Stimulated activated CD4-positive, alpha-beta T cell treated with anti-CD3 and anti-CD28 coated beads, Interleukin-1b, Interleukin-23, amount 100 ng/mL, for 1 hour (primary cell): ENCODE data around the gene LGALS13.

ENCODE experiments used
- DNase-seq, 2 donors: peaks; one replicate each; pipeline ENCODE4 v3.0.0-alpha.2; 2020; ENCODE audit warnings: low read depth in 2 of 2

Gene LGALS13, protein sequence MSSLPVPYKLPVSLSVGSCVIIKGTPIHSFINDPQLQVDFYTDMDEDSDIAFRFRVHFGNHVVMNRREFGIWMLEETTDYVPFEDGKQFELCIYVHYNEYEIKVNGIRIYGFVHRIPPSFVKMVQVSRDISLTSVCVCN

GRCh38 chr19:39602224-39602623 lies at the start of gene LGALS13:
Gene LGALS13, plus strand, starts transcription at chr19:39602524. Its CDS starts 45 bp downstream, at chr19:39602569.
- DNase-seq = no peak

- DNase-seq = no peak
Measured at GRCh38 chr19:39553082-39553652, 49.2 kb upstream of the LGALS13 start.

GRCh38 chr19:39554701-39555311 lies 47.5 kb upstream of the LGALS13 start:
- no peak for DNase-seq

DNA sequence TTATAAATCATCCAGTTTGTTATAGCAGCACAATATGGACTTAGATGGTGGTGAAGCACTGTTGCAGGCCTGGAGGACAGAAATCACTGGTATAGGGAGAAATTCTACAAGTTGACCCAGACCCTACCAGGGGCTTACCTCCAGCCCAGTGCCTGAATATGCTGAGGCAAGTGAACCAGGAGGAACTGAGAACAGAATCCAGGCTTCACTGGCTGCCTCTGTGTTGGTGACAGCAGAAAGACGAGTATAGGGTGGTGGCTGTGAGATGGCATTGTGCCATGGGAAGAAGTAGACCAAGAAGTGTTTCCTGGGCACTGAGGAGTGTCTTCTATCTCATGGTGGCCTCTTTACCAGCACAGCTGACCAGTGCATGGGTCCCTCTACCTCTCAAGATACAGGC lies 46.4 kb upstream of the LGALS13 start:
- DNase-seq = no peak

DNA sequence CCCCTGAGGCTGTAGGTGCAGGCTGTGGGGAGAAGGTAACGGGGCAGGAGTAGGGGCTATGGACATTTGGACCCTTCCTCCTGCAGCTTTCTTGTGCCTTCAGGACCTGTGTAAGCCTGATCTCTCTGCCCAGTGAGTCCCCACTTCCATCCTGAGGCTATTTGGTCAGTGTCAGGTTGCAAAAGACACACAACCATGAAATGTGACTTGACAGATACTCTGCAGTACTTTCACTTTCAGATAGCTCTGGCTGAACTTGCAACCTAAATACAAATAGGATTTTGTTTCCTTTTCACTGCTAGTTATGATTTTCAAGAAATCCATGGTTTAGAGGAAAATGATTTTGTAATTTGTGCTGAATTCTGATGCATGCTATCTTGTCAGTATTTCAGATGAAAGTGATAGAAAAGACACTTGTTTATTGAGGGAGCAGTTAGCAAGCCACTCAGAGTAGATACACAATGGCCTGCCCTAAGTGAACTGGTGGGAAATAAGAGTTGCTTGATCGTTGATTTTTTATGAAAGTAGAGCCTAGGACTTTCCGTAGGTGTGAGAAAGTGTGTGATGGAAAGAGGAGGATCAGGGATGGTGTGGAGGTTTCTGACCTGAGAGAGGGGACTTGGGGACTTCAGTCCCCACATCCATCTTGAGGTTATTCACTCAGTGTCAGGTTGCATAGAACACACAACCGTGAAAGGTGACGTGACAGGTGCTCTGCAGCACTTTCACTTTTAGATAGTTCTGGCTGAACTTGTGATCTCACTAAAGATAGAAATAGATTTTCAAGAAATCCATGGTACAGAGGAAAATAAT lies 44.3 kb upstream of the LGALS13 start:
- DNase-seq = no peak

DNA sequence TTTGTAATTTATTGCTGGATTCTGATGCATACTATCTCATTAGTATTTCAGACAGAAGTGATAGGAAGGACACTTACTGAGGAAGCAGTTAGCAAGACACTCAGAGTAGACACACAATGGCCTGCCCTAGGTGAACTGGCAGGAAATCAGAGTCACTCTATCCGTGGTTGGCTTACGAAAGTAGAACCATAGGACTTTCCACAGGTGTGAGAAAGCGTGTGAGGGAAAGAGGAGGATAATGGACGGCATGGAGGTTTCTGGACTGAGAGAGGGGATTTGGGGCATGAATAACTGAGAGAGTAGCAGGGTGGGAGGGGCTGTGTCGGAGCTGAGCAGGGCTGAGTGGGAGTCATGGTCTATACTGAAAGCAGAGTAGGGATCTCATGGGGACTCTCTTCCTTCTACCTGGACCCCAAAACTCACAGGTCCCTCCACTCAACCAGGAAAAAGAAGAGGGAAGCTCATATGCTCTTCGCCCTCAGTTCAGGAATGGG lies 43.7 kb upstream of the LGALS13 start:
- DNase-seq = no peak

GRCh38 chr19:39563408-39563807 lies 38.9 kb upstream of the LGALS13 start:
- no peak for DNase-seq

DNA sequence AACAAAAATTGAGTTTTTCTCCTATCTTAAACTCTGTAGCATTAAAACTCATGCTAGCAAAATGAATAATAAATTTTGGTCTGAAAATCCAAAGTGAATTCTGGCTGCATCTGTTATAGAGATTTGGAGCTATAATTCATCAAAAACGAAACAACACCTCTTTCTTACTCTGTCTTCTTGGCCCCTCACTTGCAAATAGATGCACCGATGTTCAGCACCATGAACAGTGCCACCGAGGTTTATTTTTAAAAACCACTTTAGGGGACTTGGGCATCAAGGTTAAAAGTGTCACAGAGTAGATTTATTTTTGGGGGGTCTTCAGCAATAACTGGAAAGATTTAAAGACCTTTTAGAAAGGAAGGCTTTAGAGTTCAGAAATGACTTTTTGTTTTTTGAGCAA lies 36.3 kb upstream of the LGALS13 start:
- no peak for DNase-seq

DNA sequence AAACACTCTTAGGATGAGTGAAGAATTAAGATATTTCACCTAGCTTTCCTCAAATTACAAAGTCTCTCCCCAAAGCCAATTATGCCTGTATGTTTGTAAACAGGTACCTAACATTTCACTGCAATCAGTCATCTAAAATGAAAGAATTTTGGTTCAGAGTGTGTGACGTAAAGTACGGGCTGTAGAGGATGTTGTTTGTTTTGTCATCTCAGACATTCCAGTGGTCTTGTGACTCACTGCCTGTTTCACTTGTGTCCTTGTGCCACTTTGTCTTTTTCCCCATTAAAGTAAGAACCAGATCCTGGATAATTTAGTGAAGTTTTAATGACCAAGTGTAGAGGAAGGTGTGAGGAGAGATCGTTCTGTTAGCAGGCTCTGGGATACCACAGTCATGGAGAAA lies 33.7 kb upstream of the LGALS13 start:
- DNase-seq = no peak

GRCh38 chr19:39582442-39582841 lies 19.9 kb upstream of the LGALS13 start:
- no peak for DNase-seq

DNA sequence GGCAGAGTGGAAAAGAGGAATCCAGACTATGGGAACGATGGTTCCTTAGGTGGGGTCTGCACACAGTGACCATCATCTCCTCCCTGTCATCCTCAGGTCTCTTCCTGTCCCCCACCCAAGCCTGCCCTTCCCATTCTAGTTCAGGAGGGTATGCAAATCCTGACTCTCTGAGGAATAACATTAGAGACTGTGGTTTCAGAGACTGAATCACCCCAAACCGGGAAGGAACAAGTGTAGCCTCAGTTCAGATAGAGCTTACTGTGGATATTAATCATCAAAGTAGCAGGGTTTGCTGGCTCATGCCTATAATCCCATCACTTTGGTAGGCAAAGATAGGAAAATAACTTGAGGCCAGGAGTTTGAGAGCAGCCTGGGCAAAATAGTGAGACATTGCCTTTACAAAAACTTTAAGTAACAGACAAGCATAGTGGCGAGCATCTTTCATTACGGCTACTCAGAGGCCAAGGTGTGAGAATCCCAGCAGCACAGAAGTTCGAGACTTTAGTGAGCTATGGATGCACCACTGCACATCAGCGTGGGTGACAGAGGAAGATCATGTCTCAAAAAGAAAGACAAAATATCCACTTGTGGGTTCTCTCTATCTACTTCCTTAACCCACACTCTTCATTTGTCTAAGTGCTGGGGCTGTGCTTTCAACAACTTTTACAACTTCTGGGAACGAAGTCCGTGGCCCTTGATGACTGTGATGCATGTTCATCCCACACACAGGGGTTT lies 19.3 kb upstream of the LGALS13 start:
- no peak for DNase-seq

GRCh38 chr19:39587496-39587895 lies 14.8 kb upstream of the LGALS13 start:
- no peak for DNase-seq

DNA sequence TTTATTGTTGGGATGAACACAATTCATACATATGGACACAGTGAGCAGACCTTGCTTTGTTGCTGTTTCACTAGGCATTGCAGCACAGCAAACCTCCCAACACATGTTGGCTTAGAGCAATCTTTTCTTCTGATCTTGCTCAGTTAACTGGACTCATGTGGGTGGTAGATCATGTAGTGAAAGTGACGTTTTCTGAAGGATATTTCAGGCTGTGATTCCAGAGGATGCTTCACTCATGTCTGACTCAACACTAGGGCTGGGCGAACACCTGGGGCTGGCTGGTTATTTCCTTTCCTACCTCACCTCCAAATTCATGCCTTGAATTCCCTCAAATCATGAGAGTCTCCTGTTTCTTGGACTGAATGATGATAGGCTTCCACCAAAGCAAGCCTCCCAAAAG lies 14.3 kb upstream of the LGALS13 start:
- no peak for DNase-seq

DNA sequence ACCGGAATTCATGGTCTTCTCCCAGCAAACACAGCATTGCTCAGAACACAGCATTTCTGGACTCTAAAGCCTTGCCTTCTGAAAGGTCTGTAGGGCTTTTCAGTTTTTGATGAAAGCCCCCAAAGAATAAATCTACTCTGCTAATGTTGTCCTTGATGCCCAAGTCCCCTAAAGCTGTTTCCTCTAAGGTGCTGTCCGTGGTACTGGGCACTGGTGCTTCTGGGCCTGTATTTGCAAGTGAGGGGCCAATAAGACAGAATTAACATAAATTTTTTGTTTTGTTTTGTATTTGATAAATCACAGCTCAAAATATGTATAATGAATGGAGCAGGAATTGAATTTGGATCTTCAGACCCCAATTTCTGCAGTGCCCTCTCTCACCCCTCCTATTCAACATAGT lies 12.1 kb upstream of the LGALS13 start:
- no peak for DNase-seq

DNA sequence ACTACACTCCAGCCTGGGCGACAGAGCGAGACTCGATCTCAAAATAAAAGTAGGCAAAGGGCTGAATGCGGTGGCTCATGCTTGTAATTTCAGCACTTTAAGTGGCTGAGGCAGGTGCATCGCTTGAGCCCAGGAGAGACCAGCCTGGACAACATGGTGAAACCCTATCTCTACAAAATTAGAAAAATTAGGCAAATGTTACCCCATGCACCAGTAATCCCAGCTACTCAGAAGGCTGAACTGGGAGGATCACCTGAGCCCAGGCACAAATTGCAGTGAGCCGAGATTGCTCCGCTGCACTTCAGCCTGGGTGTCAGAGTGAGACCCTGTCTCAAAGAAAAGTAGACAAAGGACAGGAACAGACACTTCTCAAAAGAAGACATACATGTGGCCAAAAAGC lies 9.9 kb upstream of the LGALS13 start:
- no peak for DNase-seq

- DNase-seq = no peak
Measured at GRCh38 chr19:39595950-39596349, 6.4 kb upstream of the LGALS13 start.

DNA sequence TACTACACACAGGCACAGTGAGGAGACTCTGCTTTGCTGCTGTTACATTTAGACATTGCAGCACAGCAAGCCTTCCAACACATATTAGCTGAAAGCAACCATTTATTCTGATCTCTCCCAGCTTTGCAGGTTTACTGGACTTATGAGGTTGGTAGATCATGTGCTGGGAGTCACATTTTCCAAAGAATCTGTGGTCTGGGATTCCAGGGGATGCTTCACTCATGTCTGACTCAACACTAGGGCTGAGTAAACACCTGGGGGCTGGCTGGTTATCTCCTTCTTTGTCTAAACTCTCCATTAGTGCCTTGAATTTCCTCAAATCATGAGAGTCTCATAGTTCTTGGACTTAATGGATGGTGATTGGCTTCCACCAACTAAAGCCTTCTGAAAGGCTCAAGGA lies 5.4 kb upstream of the LGALS13 start:
- no peak for DNase-seq

GRCh38 chr19:39599116-39599515 lies 3.2 kb upstream of the LGALS13 start:
- DNase-seq = no peak

- no peak for DNase-seq
Measured at GRCh38 chr19:39603825-39604224, 1.5 kb downstream of the LGALS13 start.

GRCh38 chr19:39607021-39607420 lies 4.7 kb downstream of the LGALS13 start:
- DNase-seq = no peak

DNA sequence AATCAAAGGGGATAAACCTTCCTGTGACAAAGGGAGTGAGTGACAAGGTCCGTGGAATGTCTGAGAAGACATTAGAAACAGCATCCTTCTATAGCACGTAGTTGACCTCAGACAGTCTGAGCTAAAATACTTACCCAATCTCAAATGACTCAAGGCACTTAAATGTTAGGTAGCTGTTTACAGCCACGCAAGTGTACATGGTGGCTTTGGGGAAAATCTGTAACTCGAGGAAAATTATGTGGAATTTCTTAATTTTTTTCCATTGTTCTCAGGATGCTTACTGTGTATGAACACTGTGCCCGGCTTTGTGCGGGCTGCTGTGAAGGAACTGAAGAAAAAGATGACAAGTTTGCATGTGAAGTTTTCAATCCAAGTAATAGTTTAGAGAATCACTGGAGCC lies 5.2 kb downstream of the LGALS13 start:
- DNase-seq = no peak

DNA sequence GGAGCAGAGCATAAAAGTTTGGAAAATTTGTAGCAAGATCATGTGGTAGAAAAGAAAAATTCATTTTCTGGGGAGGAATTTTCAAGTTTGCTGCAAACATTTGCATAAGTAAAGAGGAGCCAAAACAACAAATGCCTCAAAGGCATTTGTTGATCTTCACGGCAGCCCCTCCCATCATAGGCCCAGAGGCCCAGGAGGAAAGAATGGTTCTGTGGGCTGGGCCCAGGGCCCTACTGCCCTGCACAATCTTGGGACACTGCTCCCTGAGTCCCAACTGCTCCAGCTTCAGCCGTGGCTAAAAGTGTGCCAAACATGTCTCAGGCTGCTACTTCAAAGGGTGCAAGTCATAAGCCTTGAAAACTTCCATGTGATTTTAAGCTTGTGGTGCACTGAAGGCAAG lies 11.3 kb downstream of the LGALS13 start:
- no peak for DNase-seq
